A549 (cell line): ENCODE data around the gene SLC8A1. TPM values are rescaled to one million over a fixed set of nuclear protein-coding genes. Genes with fewer than 3 reads are reported as not detected.

Source experiments
- ATAC-seq, 2 experiments: fragments of 200-7000 bp in 1 of 2; fragments of >200 bp in 1 of 2; cut with Nextera tagmentation in 1 of 2; cut with Tn5 transposase in 1 of 2; 3 replicates each; pipeline versions ENCODE4 v1.8.0 to v1.9.1; 2018 to 2020; ENCODE audit warnings: mild to moderate bottlenecking in 1 of 2, moderate library complexity in 1 of 2
- CTCF ChIA-PET: fragments of 300-600 bp; sonication (Branson Sonifier 250); formaldehyde crosslinking; extraction: SDS; loops from one replicate; lab custom pipeline; 2021; ENCODE audit warnings: antibody characterized with exemption, inconsistent platforms; lab: Yijun Ruan, JAX
- POLR2A ChIA-PET: fragments of 350-600 bp; formaldehyde crosslinking; extraction: SDS; loops from one replicate; lab custom pipeline; 2021; ENCODE audit warnings: antibody characterized with exemption, inconsistent platforms; lab: Yijun Ruan, JAX
- DNase-seq, 2 experiments: peaks; one replicate each; pipeline versions ENCODE4 v3.0.0 to v3.0.0-alpha.2; 2011 to 2016; ENCODE audit warnings: low read depth in 1 of 2, low spot score in 1 of 2
- FAIRE-seq: peaks from 2 replicates; lab custom pipeline; 2011; peaks lifted over from hg19 to GRCh38; lab: Jason Lieb, UNC
- H3K27ac ChIP-seq, 2 experiments: fragments of >200 bp; sonication (Bioruptor Twin); formaldehyde crosslinking; 3 replicates each; pipeline ENCODE4 v1.5.1; 2016 to 2017
- H3K4me1 ChIP-seq: fragments of >200 bp; sonication (Bioruptor Twin); formaldehyde crosslinking; 3 replicates; pipeline ENCODE4 v1.6.1; 2016
- H3K4me2 ChIP-seq: fragments of >200 bp; sonication (Bioruptor Twin); formaldehyde crosslinking; 3 replicates; pipeline ENCODE4 v1.6.1; 2016
- H3K4me3 ChIP-seq: fragments of >200 bp; sonication (Bioruptor Twin); formaldehyde crosslinking; 3 replicates; pipeline ENCODE4 v1.5.1; 2016
- H3K9me3 ChIP-seq: fragments of >200 bp; sonication (Bioruptor Twin); formaldehyde crosslinking; 3 replicates; pipeline ENCODE4 v1.6.1; 2016
- BHLHE40 ChIP-seq: IDR thresholded peaks from 2 replicates; pipeline ENCODE4 v1.6.1; 2012; ENCODE audit warnings: low read depth, low read length, inconsistent platforms
- CBX2 ChIP-seq: fragments of 200-600 bp; sonication (generic); IDR thresholded peaks from 2 replicates; pipeline ENCODE4 v1.6.1; 2016; ENCODE audit warnings: low read depth, mild to moderate bottlenecking, borderline replicate concordance
- CBX8 ChIP-seq: fragments of 200-600 bp; sonication (generic); IDR thresholded peaks from 2 replicates; pipeline ENCODE4 v1.6.1; 2016
- CHD2 ChIP-seq: fragments of 150-350 bp; IDR thresholded peaks from 2 replicates; pipeline ENCODE4 v1.6.1; 2014; ENCODE audit warnings: low read length; ENCODE audit not compliant: partially characterized antibody
- CHD4 ChIP-seq: fragments of 200-600 bp; sonication (generic); IDR thresholded peaks from 2 replicates; pipeline ENCODE4 v1.6.1; 2016; ENCODE audit warnings: antibody characterized with exemption, mild to moderate bottlenecking, borderline replicate concordance
- EHF ChIP-seq: fragments of 250-450 bp; sonication (Bioruptor Pico); IDR thresholded peaks from 2 replicates; pipeline ENCODE4 v1.5.0; 2020; ENCODE audit warnings: mild to moderate bottlenecking
- EP300 ChIP-seq, 2 experiments: fragments of >200 bp; sonication (Bioruptor Twin); formaldehyde crosslinking; IDR thresholded peaks; 2 replicates in 1 of 2; 3 replicates in 1 of 2; pipeline ENCODE4 v1.6.1; 2016 to 2017
- ESRRA ChIP-seq: fragments of 150-350 bp; IDR thresholded peaks from 2 replicates; pipeline ENCODE4 v1.6.1; 2014; ENCODE audit warnings: mild to moderate bottlenecking, low read length, borderline replicate concordance
- FOXS1 ChIP-seq: fragments of 250-450 bp; sonication (Bioruptor Pico); IDR thresholded peaks from 2 replicates; pipeline ENCODE4 v1.5.0; 2020; ENCODE audit warnings: mild to moderate bottlenecking, moderate library complexity
- HDAC2 ChIP-seq: fragments of 200-600 bp; sonication (generic); IDR thresholded peaks from 2 replicates; pipeline ENCODE4 v1.6.1; 2016
- HEYL ChIP-seq: fragments of 250-450 bp; sonication (Bioruptor Pico); IDR thresholded peaks from 2 replicates; pipeline ENCODE4 v1.8.0; 2021; ENCODE audit warnings: mild to moderate bottlenecking, moderate library complexity
- HOXA7 ChIP-seq: fragments of 250-450 bp; sonication (Bioruptor Pico); IDR thresholded peaks from 2 replicates; pipeline ENCODE4 v1.5.0; 2020; ENCODE audit warnings: mild to moderate bottlenecking, moderate library complexity
- HOXB5 ChIP-seq: fragments of 250-450 bp; sonication (Bioruptor Pico); IDR thresholded peaks from 2 replicates; pipeline ENCODE4 v1.5.0; 2020; ENCODE audit warnings: mild to moderate bottlenecking, moderate library complexity
- JUN ChIP-seq, 2 experiments: fragments of >200 bp; sonication (Bioruptor Twin); formaldehyde crosslinking; IDR thresholded peaks; 2 replicates in 1 of 2; 3 replicates in 1 of 2; pipeline ENCODE4 v1.6.1; 2016 to 2017
- KDM1A ChIP-seq: fragments of 200-600 bp; sonication (generic); IDR thresholded peaks from 2 replicates; pipeline ENCODE4 v1.6.1; 2016; ENCODE audit warnings: low read depth, mild to moderate bottlenecking
- KDM5A ChIP-seq: fragments of 200-600 bp; sonication (generic); IDR thresholded peaks from 2 replicates; pipeline ENCODE4 v1.6.1; 2016; ENCODE audit warnings: antibody characterized with exemption, mild to moderate bottlenecking
- MYC ChIP-seq: IDR thresholded peaks from 2 replicates; pipeline ENCODE4 v1.6.1; 2012; ENCODE audit warnings: mild to moderate bottlenecking, inconsistent platforms, low read length, improper control_type of control experiment, borderline replicate concordance
- NPAS2 ChIP-seq: fragments of 250-450 bp; sonication (Bioruptor Pico); IDR thresholded peaks from 2 replicates; pipeline ENCODE4 v1.8.0; 2022; ENCODE audit warnings: mild to moderate bottlenecking, moderate library complexity, borderline replicate concordance
- NR3C1 ChIP-seq: fragments of >200 bp; sonication (Bioruptor Twin); formaldehyde crosslinking; IDR thresholded peaks from 3 replicates; pipeline ENCODE4 v1.6.1; 2017
- POLR2A ChIP-seq: IDR thresholded peaks from 2 replicates; pipeline ENCODE4 v1.6.1; 2012; ENCODE audit warnings: mild to moderate bottlenecking, low read length
- POLR2AphosphoS2 ChIP-seq: conservative IDR thresholded peaks from 2 replicates; pipeline ENCODE4 v1.6.1; 2012; ENCODE audit warnings: low read length, improper control_type of control experiment, inconsistent platforms
- RAD21 ChIP-seq, 2 experiments: fragments of >200 bp in 1 of 2; sonication (Bioruptor Twin) in 1 of 2; formaldehyde crosslinking in 1 of 2; IDR thresholded peaks in 1 of 2; conservative IDR thresholded peaks in 1 of 2; 2 replicates in 1 of 2; 3 replicates in 1 of 2; pipeline ENCODE4 v1.6.1; 2012 to 2018; ENCODE audit warnings: inconsistent platforms in 1 of 2
- RARB ChIP-seq: fragments of 250-450 bp; sonication (Bioruptor Pico); IDR thresholded peaks from 2 replicates; pipeline ENCODE4 v1.8.0; 2021; ENCODE audit warnings: mild to moderate bottlenecking, moderate library complexity
- RCOR1 ChIP-seq: fragments of 150-350 bp; IDR thresholded peaks from 2 replicates; pipeline ENCODE4 v1.6.1; 2014; ENCODE audit warnings: antibody characterized with exemption, low read length, low read depth
- RFX5 ChIP-seq: fragments of 450-650 bp; IDR thresholded peaks from 2 replicates; pipeline ENCODE4 v1.7.1; 2014; ENCODE audit warnings: antibody characterized with exemption, mild to moderate bottlenecking, moderate library complexity
- RNF2 ChIP-seq: fragments of 200-600 bp; sonication (generic); IDR thresholded peaks from 2 replicates; pipeline ENCODE4 v1.6.1; 2016; ENCODE audit warnings: low read depth, mild to moderate bottlenecking, antibody characterized with exemption, moderate library complexity, borderline replicate concordance
- TP53 ChIP-seq: fragments of 250-450 bp; sonication (Bioruptor Pico); IDR thresholded peaks from 2 replicates; pipeline ENCODE4 v1.5.0; 2021; ENCODE audit warnings: mild to moderate bottlenecking, moderate library complexity
- ZFP36 ChIP-seq: fragments of 450-650 bp; IDR thresholded peaks from 2 replicates; pipeline ENCODE4 v1.6.1; 2014; ENCODE audit warnings: borderline replicate concordance; ENCODE audit not compliant: partially characterized antibody
- ZNF302 ChIP-seq: fragments of 250-450 bp; sonication (Bioruptor Pico); IDR thresholded peaks from 2 replicates; pipeline ENCODE4 v1.9.0; 2021; ENCODE audit warnings: inconsistent platforms, mild to moderate bottlenecking, moderate library complexity
- ZSCAN20 ChIP-seq: fragments of 250-450 bp; sonication (Bioruptor Pico); IDR thresholded peaks from 2 replicates; pipeline ENCODE4 v1.8.0; 2022; ENCODE audit warnings: mild to moderate bottlenecking, moderate library complexity
- WGBS: methylation state at CpG from one replicate; pipeline ENCODE4 v1.1.6; 2017; ENCODE audit errors: missing lambda C conversion rate; 5-methylcytosine and 5-hydroxymethylcytosine counted together
- polyA plus RNA-seq, 4 experiments: library from polyadenylated mRNA; depleted of rRNA in 3 of 4; stranded (reverse); fragments of >200 nt; fragmentation: RNase III in 1 of 4; extraction: RNeasy Plus Mini Kit Qiagen cat#74134 plus additional on column Dnase treatment in 1 of 4; gene quantifications; 2 replicates in 3 of 4; 3 replicates in 1 of 4; pipeline ENCODE4 v1.2.3, GENCODE V29; 2011 to 2017
- TF ChIP-seq, protein P1 (sequence below): fragments of >200 bp; sonication (Bioruptor Twin); formaldehyde crosslinking; IDR thresholded peaks from 2 replicates; pipeline ENCODE4 v1.6.1; 2016
- TF ChIP-seq, protein P2 (sequence below): IDR thresholded peaks from 2 replicates; pipeline ENCODE4 v1.6.1; 2012; ENCODE audit warnings: low read depth, borderline replicate concordance
- TF ChIP-seq, protein P3 (sequence below): fragments of 450-650 bp; IDR thresholded peaks from 2 replicates; pipeline ENCODE4 v1.6.1; 2014; ENCODE audit warnings: antibody characterized with exemption
- TF ChIP-seq, protein P4 (sequence below): IDR thresholded peaks from 2 replicates; pipeline ENCODE4 v1.6.1; 2012
- TF ChIP-seq, protein P5 (sequence below): fragments of >200 bp; sonication (Bioruptor Twin); formaldehyde crosslinking; IDR thresholded peaks from 3 replicates; pipeline ENCODE4 v1.6.1; 2016

SLC8A1 gene
- polyA plus RNA-seq, 2 of the 4 experiments (the other 2 are of a cell fraction), result 0.28 to 0.92 TPM

DNA sequence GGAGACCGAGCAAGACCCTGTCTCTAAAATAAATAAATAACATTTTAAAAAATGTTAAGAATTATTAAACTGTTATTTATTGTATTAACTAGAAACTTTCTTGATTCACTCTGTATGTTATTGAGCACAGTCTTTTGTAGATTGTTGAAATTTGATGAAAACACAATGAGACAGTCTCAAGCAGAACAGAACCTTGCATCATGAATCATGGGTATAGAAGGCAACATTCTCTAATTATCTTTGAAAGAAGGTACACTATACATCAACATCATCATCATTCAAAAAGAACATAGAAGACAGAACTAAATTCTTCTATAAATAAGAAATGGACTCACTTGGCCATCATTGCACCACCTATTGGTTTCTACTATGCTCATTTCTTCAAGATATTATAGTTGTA is 67.7 kb downstream of the SLC8A1 start:
- 43% methylated on average over 1 of the region's 1 CpG for WGBS
- TF ChIP-seq RAD21 (conservative IDR thresholded peaks at IDR 0.05 in 1 of 2, IDR thresholded peaks at IDR 0.05 in 1 of 2), result no peak
- no peak for TF ChIP-seq FOXS1 (CRISPR knock-in tag)
- no peak for TF ChIP-seq RARB (CRISPR knock-in tag)
- no peak for TF ChIP-seq KDM1A
- no peak for TF ChIP-seq CHD2
- TF ChIP-seq ZSCAN20, result no peak
- TF ChIP-seq, protein P1, sequence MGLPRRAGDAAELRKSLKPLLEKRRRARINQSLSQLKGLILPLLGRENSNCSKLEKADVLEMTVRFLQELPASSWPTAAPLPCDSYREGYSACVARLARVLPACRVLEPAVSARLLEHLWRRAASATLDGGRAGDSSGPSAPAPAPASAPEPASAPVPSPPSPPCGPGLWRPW, result no peak
- no peak for TF ChIP-seq ZFP36
- TF ChIP-seq BHLHE40, result no peak
- no peak for TF ChIP-seq EP300 (IDR thresholded peaks at IDR 0.05)
- TF ChIP-seq ESRRA, result no peak
- CTCF ChIA-PET, result no interaction called here

DNA sequence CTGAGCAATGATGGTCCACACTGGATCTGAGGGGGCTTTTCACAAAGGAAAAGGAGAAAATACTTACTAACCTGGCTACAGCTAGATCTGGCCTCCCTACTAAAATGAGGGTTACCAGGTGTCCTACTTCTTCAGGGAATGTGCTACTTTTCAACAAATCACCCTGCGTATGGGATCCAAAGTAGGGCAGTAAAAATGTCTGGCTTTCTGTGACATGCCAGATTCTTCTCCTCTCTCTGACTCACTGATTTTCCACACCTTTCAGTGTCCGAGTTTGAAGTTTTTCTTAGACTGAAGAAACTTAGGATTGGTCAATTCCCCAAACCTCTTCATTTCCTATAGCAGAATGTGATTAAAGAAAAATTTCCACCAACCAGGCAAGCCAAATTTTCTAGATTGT is 71.2 kb downstream of the SLC8A1 start:
- ATAC-seq (no peak), DNase-seq (no peak), FAIRE-seq (no peak)
- Histone ChIP-seq H3K4me3 (no peak overlapping the region), H3K4me2 (no peak overlapping the region), H3K27ac (no peak overlapping the region), H3K9me3 (0 out of 3 replicates have a peak, but pooled peaks cover 9% of the 10 kb centered on the region), H3K4me1 (no peaks in the 10 kb centered on the region)
- POLR2A ChIA-PET, result no interaction called here
- WGBS, result 48% methylated on average over 2 of the region's 2 CpGs
- CTCF ChIA-PET, result no interaction called here
- no peak for TF ChIP-seq KDM5A
- TF ChIP-seq ESRRA, result no peak
- no peak for TF ChIP-seq FOXS1 (CRISPR knock-in tag)
- TF ChIP-seq MYC, result no peak
- TF ChIP-seq NR3C1, result no peak
- TF ChIP-seq RARB (CRISPR knock-in tag), result no peak
- TF ChIP-seq HOXB5 (CRISPR knock-in tag), result no peak
- TF ChIP-seq, protein P2, sequence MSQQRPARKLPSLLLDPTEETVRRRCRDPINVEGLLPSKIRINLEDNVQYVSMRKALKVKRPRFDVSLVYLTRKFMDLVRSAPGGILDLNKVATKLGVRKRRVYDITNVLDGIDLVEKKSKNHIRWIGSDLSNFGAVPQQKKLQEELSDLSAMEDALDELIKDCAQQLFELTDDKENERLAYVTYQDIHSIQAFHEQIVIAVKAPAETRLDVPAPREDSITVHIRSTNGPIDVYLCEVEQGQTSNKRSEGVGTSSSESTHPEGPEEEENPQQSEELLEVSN, result no peak
- TF ChIP-seq RCOR1, result no peak
- TF ChIP-seq, protein P3, sequence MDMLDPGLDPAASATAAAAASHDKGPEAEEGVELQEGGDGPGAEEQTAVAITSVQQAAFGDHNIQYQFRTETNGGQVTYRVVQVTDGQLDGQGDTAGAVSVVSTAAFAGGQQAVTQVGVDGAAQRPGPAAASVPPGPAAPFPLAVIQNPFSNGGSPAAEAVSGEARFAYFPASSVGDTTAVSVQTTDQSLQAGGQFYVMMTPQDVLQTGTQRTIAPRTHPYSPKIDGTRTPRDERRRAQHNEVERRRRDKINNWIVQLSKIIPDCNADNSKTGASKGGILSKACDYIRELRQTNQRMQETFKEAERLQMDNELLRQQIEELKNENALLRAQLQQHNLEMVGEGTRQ, result no peak
- TF ChIP-seq, protein P1, result no peak
- no peak for TF ChIP-seq NPAS2
- TF ChIP-seq HOXA7 (CRISPR knock-in tag), result no peak
- no peak for TF ChIP-seq HEYL
- no peak for TF ChIP-seq RFX5
- no peak for TF ChIP-seq CHD4

More for the DNA sequence above, 67.7 kb downstream of the SLC8A1 start:
- FAIRE-seq, result no peak
- Histone ChIP-seq H3K4me1 (no peaks in the 10 kb centered on the region), H3K9me3 (0 out of 3 replicates have a peak, but pooled peaks cover 9% of the 10 kb centered on the region), H3K4me3 (no peak overlapping the region), H3K27ac (no peak overlapping the region), H3K4me2 (no peak overlapping the region)
- no peak for ATAC-seq
- no peak for DNase-seq
- POLR2A ChIA-PET, result no interaction called here

DNA sequence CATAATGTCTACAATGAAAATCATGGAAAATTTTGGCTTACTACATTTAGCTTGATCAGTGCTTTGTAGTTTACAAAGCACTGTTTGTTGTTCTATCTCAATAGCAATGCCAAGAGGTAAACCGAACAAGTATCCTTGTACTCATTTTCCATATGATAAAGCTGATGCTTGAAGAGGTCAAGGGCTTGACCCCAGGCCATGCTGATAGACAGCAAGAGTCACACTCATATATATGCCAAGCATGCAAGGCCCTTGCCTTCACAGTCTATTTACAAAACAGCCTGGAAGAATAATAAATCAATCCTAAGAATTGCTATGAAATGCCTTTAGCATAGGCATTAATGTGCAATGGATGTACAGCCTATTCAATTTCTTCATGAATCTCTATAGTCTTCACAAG is 71.8 kb downstream of the SLC8A1 start:
- DNase-seq (no peak), ATAC-seq (no peak), FAIRE-seq (no peak)
- Histone ChIP-seq H3K4me3 (no peak overlapping the region), H3K27ac (no peak overlapping the region), H3K4me1 (no peaks in the 10 kb centered on the region), H3K4me2 (no peak overlapping the region), H3K9me3 (0 out of 3 replicates have a peak, but pooled peaks cover 9% of the 10 kb centered on the region)
- CTCF ChIA-PET, result no interaction called here
- POLR2A ChIA-PET, result no interaction called here
- WGBS, result 3% methylated on average over 1 of the region's 1 CpG
- no peak for TF ChIP-seq HOXA7 (CRISPR knock-in tag)
- TF ChIP-seq TP53 (CRISPR knock-in tag), result no peak
- no peak for TF ChIP-seq CBX2
- TF ChIP-seq ZNF302 (CRISPR knock-in tag), result no peak
- TF ChIP-seq POLR2A, result no peak
- no peak for TF ChIP-seq CBX8
- TF ChIP-seq, protein P4, sequence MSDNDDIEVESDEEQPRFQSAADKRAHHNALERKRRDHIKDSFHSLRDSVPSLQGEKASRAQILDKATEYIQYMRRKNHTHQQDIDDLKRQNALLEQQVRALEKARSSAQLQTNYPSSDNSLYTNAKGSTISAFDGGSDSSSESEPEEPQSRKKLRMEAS, result no peak
- TF ChIP-seq POLR2AphosphoS2, result no peak
- no peak for TF ChIP-seq RNF2
- TF ChIP-seq MYC, result no peak
- TF ChIP-seq JUN (IDR thresholded peaks at IDR 0.05), result no peak
- TF ChIP-seq EHF (CRISPR knock-in tag), result no peak
- TF ChIP-seq, protein P5, sequence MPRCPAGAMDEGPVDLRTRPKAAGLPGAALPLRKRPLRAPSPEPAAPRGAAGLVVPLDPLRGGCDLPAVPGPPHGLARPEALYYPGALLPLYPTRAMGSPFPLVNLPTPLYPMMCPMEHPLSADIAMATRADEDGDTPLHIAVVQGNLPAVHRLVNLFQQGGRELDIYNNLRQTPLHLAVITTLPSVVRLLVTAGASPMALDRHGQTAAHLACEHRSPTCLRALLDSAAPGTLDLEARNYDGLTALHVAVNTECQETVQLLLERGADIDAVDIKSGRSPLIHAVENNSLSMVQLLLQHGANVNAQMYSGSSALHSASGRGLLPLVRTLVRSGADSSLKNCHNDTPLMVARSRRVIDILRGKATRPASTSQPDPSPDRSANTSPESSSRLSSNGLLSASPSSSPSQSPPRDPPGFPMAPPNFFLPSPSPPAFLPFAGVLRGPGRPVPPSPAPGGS, result no peak
- TF ChIP-seq HDAC2, result no peak
